NOMO-1 treated with DMSO at 0.1 percent for 48 hours (cell line): ENCODE data around the gene MACROD2.
"Not testable (repeated sequence)": the region's sequence is repeated elsewhere in the genome, so short reads cannot be mapped to it uniquely, and the experiment has no call there.

Source experiments
- DNase-seq: peaks from one replicate; lab custom pipeline; 2025; ENCODE audit not compliant: unreplicated experiment; lab: John Stamatoyannopoulos, UW

MACROD2 gene

DNA sequence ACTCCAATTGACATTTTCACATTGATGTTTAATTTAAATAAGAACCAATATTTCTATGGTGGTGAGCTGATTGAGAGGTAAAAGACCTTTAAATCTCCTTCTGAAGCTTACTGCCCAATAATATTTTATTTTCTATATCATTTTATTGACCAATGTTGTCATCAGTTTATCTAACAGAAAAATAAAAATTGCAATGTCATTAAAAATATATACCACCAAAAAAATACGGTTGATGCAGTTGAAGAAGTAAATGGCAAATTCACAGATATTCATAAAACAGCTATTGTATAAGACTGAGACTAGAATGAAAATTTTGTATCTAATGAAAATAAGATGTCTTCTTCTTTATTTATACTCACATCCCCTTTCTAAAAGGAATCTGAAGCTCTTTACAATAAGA, 1375.1 kb downstream of the MACROD2 start:
- no peak for DNase-seq

DNA sequence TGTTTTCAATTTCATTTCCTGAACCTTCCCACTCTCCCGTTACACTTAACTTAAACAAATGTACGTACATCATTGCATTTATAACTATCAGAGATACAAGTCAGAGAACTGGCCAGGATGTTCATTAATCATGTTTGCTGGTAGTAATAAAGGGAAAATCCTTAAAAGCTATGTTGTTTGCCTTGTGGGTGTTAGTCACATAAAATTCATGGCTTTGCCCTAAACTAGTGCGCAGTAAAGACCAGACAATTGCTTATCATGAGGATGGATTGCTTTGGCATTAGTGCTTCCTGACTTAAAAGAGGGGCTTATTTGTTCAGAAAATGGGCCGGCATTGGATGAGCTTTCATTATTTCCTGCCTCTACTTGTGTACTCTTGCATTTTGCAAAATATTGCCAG, 1379.4 kb downstream of the MACROD2 start:
- no peak for DNase-seq

DNA sequence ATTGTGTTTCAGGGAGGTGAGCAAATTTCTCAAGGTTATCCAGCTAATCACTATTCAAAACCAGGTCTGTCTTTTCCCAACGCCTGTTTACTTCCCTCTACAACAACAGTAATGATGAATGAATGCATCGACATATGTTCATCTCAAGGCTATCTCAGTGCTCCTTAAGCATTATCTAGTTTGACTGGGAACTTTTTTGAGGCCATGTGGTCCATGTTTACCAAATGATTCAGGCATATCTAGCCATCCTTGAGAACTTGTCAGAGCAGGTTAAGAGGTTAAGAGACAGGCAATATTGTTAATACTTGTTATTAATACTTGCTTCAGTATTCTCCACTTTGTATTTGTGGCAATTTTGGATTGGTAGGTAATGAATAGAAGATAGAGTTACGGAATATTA, 1380.5 kb downstream of the MACROD2 start:
- no peak for DNase-seq

DNA sequence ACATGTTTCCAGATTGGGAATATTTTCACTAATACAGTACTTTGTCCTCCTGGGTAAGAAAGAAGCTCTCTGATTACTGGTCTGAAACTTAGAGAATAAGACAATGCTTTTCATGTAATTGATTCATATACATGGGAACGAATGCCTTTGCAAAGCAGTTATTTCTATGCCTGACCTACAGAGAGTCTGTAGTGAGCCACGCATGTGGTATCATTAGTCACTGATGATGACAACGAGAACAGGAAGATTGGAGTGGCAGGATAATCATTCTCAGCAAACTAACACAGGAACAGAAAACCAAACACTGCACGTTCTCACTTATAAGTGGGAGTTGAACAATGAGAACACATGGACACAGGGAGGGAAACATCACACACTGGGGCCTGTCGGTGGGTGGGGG, 1382.3 kb downstream of the MACROD2 start:
- DNase-seq, result not testable (repeated sequence)

DNA sequence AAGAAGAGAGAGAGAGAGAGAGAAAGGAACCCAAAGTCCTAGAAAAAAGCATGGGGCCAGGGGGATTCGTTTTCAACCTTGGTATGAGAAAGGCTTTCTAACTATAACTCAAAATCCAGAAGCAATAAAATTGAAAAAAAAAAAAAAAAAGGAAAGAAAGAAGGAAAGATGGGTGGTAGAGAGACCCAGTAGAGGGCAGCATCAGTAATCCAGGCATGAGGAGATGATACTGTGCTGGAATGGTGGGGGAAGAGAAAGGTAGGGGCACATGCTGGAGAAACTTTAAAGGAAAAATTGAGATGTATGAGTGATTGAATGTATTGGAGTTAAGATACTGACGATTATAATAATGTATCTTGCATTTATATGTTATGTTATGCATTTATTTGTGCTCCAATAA, 1382.8 kb downstream of the MACROD2 start:
- DNase-seq, result no peak

DNA sequence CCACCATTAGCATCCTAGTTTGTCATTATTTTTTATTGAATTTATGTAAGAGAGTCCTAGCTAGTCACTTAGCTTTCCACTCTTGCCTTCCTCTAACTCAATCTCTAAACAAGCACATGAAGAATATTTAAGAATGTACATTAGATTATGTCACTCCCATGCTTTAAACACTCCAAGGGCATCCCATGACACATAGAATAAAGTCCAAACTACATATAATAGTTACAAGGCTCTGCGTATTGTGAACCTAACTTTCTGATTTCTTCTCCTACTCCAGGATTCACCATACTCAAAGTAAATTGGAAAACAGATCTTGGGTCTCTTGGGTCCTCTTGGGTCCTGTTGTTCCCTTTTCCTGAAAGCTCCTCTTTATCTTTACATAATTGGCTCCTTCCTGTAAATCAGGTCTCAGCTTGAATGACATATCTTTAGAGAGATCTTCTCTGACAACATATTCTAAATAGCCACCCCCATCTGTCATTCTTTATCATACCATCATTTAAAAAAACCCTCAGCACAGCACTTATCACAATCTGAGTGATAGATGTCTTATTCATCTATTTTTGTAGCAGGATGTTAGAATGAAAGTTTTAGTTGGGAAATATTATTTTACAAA, 1384.5 kb downstream of the MACROD2 start:
- no peak for DNase-seq

DNA sequence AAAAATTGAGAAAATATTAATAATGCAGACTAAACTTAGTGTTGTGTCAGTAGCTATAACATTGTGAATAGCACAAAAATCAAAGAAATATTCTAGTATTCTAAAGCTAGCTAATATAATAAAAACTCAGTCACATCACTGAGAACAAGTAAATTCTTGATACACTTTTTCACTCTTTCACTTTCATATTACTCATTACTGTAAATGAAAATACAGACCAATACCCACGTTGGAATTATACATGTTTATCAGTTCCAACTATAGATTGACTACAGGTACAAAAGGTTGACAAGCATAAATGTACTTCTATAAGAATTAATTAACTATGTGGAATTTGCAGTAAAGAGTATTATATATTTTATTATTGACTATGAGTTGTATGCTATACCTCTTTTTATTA, 1385.5 kb downstream of the MACROD2 start:
- DNase-seq, result no peak

DNA sequence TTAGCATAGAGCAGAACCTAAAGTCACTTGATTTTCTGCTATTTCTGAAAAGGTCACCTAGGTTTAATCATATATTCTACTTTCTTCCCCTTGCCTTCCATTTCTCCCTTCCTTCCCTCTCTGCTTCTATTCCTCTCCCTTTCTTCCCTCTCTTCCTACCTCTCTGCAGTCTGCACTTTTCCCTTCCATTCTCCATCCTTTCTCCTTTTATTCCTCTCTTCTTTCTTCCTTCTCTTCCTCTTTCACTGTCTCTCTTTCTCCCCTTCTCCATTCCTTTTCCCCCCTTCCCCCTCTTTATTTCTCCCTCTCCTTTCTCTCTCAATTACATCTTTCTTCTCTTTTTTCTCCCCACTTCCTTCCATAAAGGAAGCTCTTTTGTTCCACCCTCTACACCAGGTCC, 1391.9 kb downstream of the MACROD2 start:
- DNase-seq, result no peak

DNA sequence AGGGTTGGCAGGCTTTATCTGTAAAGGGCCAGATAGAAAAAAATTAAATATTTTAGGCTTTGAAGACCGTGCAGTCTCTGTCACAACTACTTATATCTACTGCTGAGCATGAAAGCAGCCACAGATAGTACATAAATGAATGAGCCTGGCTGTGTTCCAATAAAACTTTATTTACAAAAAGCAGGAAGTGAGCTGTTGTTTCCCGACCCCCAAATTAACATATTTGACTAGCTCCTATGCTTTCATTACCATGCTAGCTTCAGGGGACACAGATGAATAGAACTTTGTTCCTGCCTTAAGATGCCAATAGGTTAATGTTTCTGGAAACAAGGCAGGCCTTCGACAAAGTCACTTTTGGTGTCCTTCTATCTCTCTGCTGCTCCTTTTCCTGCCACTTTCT, 1400.1 kb downstream of the MACROD2 start:
- DNase-seq, result no peak

DNA sequence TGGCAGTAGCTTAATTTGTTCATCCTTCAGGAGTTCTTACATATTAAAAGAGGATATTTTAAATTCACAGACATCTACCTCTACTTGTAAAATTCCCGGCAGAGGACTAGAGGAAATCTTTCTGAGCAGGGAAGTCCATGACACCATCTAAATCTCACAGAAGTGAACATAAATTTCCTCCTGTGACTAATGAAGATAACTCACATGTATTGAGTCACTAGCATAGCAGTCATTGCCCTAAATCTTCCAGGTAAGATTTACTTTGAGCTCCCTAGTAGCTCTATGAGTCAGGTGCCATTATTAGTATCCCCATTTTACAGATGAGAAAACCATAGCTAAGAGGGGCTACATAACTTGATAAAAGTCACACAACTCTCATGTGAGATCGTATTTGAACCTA, 1400.7 kb downstream of the MACROD2 start:
- DNase-seq, result no peak

DNA sequence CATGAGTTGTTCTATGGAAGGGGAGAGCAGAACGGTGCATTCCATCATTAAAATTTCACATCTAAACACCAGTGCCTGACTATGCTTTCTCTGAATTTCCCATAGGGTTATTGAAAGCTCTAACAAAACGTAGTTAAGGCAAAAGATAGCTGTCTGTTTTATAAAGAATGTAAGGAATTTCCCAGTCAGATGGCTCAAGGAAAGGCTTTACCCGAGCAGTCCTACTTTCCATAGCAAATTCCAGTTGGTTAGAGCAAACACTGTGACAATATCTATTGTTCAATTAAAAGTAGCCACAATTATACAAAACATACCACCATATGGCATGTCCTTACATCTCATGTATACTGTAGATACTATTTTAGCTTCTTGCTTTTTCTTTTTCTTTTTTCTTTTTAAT, 1401.6 kb downstream of the MACROD2 start:
- DNase-seq, result no peak

DNA sequence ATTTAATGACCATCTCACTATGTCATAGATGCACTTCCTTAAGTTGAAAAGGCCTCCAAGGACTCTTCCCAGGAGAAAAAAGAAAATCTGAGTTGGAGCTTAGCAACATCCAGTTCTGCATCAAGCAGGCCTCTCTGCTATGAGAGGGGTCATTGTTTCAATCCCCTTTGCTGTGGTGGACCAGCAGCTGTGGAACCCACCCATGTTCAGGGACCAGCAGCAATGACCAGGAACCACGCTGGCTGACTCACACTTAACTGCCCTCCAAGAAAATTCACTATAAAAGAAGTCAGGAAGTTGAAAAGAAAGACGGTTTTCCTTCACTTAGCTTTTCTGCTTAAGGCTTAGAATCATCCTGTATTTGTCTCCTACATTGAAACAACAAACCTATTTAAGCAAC, 1404.5 kb downstream of the MACROD2 start:
- DNase-seq, result no peak

DNA sequence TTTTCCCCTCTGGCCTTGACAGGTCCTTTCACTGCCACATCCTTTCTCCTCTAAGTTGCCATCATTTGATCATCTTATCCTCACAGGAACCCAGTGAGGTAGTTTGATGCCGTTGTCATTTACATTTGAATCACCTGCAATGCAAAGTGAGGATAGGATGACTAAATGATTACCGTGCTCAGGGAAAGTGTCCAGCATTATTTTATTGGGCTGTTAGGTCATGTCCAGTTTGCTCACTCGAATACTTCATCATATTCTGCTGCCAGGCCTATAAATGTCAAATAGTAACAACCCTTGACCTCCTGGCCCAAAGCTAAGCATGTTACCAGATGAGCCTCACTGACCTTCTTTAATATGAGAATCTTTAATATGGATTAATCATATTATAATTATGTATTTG, 1410.8 kb downstream of the MACROD2 start:
- no peak for DNase-seq

DNA sequence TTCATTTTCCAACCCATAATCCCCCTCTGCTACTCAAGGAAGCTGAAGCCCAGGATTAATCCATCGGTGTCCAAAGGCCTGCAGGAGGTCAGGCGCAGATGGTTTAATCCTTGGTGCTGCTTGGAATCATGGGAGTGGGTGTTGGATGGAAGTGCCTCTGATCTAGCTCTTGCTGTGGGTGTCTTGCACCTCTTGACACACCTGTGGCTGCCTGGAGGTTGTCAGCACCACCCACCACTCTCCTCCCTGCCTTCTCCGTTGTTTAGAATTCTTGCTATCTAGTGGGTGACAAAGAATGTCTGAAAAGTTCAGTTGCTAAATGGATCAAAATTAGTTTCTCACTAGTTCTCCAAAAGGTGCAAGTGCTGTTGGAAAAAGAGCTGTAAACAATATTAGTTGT, 1416.5 kb downstream of the MACROD2 start:
- DNase-seq, result no peak

DNA sequence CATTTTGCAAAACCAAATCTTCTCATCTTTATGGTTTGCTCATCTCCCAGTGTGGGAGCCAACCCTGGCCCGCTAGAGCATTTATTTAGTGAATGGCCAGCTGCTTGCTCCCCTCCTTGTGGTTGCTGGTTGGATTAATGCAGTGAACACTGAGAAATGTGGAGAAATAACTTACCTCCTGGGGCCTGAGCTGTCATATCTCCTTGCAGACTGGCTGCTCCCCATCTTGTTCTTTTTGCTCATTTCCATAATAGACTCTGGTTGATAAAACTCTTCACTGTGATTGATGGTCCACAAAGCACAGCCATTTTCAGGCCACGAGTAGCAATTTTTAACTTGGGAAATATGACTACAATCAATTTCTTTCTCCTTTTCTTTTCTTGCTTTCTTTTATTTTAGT, 1420.6 kb downstream of the MACROD2 start:
- no peak for DNase-seq

DNA sequence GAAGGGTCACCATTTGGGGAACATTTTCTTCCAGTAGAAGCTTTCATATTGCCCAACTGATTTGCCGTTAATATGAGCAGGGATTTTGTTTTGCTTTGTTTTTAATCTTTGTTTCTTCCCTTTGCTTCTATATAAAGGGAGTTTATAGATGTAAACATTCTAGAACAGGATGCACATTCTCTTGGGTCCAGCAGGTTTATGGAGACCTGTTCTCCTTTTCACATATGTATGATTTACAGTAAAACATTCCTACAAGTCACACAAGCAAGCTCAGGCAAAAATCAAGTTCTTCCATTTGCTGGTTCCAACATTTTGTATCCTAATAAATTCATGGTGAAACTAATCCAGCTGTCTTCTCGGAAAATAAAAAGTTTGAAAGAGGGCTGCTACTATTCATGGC, 1424.5 kb downstream of the MACROD2 start:
- no peak for DNase-seq

DNA sequence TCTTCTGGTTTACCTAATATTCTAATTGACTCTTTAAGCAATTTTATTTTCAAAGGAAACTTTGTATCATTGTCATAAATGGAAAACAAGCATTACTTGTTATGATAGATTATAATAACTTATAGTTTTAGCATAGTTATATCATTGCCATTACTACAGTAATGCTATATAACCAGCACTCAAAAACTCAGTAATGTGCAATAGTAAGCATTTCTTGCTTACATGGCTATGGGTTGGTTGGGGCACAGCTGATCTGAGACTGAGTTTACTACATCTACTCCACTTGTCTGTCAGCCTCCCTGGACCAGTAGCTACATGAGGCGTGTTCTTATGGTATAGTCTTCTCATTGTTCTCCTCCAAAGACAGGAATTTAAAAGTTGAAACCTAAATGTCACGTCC, 1427.7 kb downstream of the MACROD2 start:
- no peak for DNase-seq

DNA sequence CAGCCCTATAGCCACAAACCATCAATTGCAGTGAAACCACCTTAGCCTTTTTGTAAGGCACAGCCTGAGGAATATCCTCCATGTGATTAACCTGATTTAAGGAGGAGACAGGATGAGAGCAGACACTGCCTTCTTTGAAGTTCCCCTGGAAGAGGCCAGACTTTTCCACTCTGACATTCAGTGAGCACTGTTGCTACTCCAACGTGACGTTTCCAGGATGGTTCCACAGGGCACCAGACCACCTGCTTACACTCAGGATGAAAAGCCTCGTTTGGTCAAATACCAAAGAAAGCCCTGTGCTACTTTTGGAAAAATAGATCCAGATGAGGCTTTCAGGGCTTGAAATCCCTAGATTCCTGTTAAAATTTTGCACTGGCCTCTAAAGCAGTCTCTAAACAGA, 1444.2 kb downstream of the MACROD2 start:
- DNase-seq, result no peak

DNA sequence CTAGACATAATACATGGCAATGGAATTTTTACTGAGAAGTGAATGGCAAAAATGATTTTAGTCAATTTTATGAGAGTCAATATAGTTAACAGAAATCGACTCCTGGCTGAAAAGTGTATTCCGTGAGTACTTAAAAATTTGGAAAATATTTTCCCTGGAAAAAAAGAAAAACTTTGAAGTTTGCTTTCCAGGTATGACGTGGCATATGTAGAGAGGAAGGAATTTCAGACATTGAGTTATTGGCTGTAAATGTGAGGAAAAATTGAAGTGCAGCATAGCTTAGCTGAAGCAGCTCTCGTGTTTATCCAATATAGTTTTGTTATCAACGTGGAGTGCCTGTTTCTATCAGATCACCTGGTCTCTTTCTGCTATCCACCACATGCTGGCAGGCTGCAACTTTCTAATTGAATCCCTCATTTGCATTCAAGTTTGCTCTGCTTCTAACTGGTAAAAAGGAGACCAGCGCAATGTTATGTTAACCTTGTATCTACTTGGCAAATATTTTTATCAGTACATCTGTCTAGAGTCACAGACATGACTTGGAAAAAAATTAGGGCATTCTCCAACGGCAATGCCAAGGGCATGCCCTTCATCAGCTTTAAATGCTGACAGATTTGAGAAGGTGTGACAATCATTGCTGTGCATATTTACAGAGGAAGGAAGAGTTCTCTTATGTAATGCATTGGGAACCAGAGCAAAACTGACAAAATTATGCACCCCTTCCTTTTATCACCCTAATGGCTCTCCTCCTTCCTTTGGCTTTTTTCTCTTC, 1444.9 kb downstream of the MACROD2 start:
- no peak for DNase-seq

DNA sequence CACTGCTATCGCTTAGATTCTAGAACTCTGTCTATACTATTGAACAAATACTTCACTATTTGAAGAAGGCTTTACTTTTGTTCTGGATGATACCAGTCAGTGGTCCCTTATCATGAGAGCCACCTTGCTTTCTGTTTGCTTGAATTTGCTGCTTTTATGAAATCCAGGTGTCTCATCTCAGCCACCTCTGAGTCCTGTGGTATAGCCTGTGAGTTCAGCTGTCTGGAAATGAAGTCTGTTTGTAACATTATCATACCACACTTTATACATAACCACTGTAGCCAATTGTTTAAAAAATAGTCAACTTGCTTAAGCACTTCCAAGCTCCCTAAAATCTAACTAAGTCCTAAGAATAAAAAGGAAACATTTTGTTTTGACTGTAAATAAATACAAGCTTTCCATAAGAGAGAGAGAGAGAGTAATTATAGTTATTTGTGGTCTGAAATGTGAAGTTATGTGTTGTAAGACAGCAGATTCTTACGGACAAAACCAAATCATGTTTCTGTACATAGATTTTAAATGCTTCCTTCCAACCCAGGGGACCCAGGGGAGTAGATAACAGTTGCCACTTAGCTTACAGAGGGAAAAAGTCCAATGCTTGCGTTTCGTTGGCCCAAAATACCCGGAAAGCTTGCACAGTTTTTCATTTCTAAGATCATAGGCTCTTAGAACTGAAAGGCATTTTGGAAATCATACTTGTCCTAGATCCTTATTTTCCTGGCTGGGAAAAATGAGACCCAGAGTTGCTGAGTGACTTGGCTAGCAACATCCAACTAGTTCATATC, 1449.9 kb downstream of the MACROD2 start:
- peak; percentile 7 for DNase-seq

DNA sequence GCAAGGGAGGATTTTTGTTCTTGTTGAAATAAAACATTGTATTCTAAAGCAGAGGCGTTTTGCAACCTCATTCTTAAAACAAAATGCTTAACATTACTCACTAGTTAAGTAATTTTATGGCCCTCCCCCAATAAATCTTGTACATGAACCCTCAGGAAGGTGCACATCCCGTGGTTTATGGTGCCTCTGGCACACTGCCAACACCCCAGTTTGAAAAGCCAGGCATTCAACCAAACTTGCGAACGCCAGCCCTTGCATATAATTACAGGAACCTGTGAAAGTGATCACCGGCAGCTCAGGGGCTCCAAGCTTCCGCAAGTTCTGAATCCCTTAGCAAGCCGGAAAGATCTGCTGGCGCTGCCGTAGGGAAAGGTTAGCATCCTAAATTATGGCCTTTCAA, 1451.1 kb downstream of the MACROD2 start:
- DNase-seq, result peak; percentile 56

DNA sequence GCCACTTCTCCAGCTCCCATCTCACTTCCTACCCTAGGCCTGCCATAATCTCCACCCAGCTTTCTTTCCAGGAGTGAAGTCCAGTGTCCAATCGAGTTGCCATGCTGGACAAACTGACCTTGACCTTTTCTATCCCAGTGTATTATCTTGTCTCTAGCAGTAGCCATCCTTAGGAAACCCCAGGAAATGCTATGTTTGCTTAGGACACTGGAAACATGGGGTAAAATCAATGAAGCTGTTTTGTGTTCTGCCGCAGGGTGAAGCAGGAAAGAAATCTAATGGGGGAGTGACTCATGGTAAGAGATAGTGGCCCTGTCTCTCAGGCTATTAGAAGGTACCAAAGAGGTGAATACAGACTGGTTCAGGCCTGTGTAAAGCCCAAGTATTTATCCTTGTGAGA, 1452.2 kb downstream of the MACROD2 start:
- DNase-seq, result no peak
